Right lobe of liver (tissue), 6 donors: ENCODE measurements around the gene RDM1. TPM values are rescaled to one million over a fixed set of nuclear protein-coding genes. Genes with fewer than 3 reads are reported as not detected.
A peak's percentile ranks its signal among the peaks of the same experiment; 100 is the strongest.

ENCODE experiments used
- ATAC-seq, 4 donors: fragments of 200-7000 bp; cut with Tn5 transposase; one replicate each; pipeline ENCODE4 v1.9.1; 2020; ENCODE audit warnings: mild to moderate bottlenecking in 4 of 4, moderate library complexity in 4 of 4
- DNase-seq, 3 donors: peaks; one replicate each; pipeline ENCODE4 v3.0.0-alpha.2; 2020
- H3K27ac ChIP-seq, 3 donors: fragments of 200-600 bp; one replicate each; pipeline ENCODE4 v1.8.0; 2022
- H3K27me3 ChIP-seq, 2 donors: fragments of 200-600 bp; one replicate each; pipeline ENCODE4 v1.8.0; 2022
- H3K36me3 ChIP-seq, 4 donors: fragments of 200-600 bp; sonication (generic) in 1 of 4; one replicate each; pipeline versions ENCODE4 v1.5.1 to v1.8.0; 2017 to 2022; ENCODE audit warnings: control low read depth in 1 of 4
- H3K4me1 ChIP-seq, 4 donors: fragments of 200-600 bp; sonication (generic) in 1 of 4; one replicate each; pipeline versions ENCODE4 v1.5.1 to v1.8.0; 2017 to 2022; ENCODE audit warnings: control low read depth in 1 of 4
- H3K4me3 ChIP-seq, 3 donors: fragments of 200-600 bp; one replicate each; pipeline ENCODE4 v1.8.0; 2022
- H3K9me3 ChIP-seq, 4 donors: fragments of 200-600 bp; sonication (generic) in 1 of 4; one replicate each; pipeline versions ENCODE4 v1.5.1 to v1.8.0; 2017 to 2022; ENCODE audit warnings: control low read depth in 1 of 4
- CTCF ChIP-seq, 4 donors: fragments of 200-600 bp in 3 of 4; fragments of 450-650 bp in 1 of 4; IDR thresholded peaks; one replicate each; pipeline versions ENCODE4 v1.5.1 to v1.8.0; 2016 to 2022; ENCODE audit warnings: antibody characterized with exemption in 4 of 4, mild to moderate bottlenecking in 2 of 4
- POLR2A ChIP-seq: fragments of 450-650 bp; IDR thresholded peaks from one replicate; pipeline ENCODE4 v1.6.1; 2017; ENCODE audit warnings: antibody characterized with exemption, mild to moderate bottlenecking
- WGBS: methylation state at CpG from one replicate; pipeline ENCODE4 v1.1.6; 2018; ENCODE audit warnings: low coverage, low lambda C conversion rate; ENCODE audit not compliant: insufficient coverage; ENCODE audit errors: missing lambda C conversion rate; 5-methylcytosine and 5-hydroxymethylcytosine counted together
- intact Hi-C, 2 donors: fragments of 100-400 bp; cut with DNase I; formaldehyde crosslinking; loops; one replicate each; pipeline versions ENCODE4 v1.11.2 to v1.14.1; 2022
- total RNA-seq, 6 experiments: library from RNA; depleted of rRNA in 2 of 6; stranded (reverse); fragments of >200 nt in 2 of 6; fragmentation: NEBNext Ultra II Directional in 3 of 6; extraction: Animal tissue kit (Norgen Biotek cat#: 25700) in 3 of 6; gene quantifications; one replicate each; pipeline versions ENCODE4 v1.1.0 to v1.2.4, GENCODE V29; 2016 to 2023
- donor health status: DM: no; HTN: yes; CAD: no.
- donor health status: DM: no; HTN: no; CAD: no.
- donor health status: DM: no; HTN: no; CAD: no.
- donor health status: DM: no; HTN: yes; CAD: no.
- donor health status: DM: no; HTN: yes; CAD: no.

The RDM1 gene
- total RNA-seq, 6 experiments from 2014 or later = not detected

GRCh38 chr17:35895636-35896587, 34.7 kb downstream of the RDM1 start:
- TF ChIP-seq CTCF (IDR thresholded peaks at IDR 0.05) = no peak
- TF ChIP-seq POLR2A = no peak
- no peaks in the 10 kb centered on the region for H3K27me3 ChIP-seq
- intact Hi-C loops = no loop called here
- peak in 3 of 4 donors; percentile 20 to 40 (median 32) for ATAC-seq
- 61% methylated on average over 14 of the region's 14 CpGs for WGBS
- no peak for DNase-seq
- H3K9me3 ChIP-seq = no peaks in the 10 kb centered on the region
- no peak overlapping the region for H3K27ac ChIP-seq
- no peaks in the 10 kb centered on the region for H3K36me3 ChIP-seq
- no peak overlapping the region for H3K4me3 ChIP-seq
- peaks cover 0 to 7% (median 0%) of the 10 kb centered on the region in 4 donors for H3K4me1 ChIP-seq

- Histone ChIP-seq H3K36me3 (no peaks in the 10 kb centered on the region), H3K27ac (no peak overlapping the region), H3K4me1 (peaks cover 0 to 13% (median 0%) of the 10 kb centered on the region in 4 donors), H3K27me3 (no peaks in the 10 kb centered on the region), H3K4me3 (no peak overlapping the region), H3K9me3 (no peaks in the 10 kb centered on the region)
- DNase-seq (no peak), ATAC-seq (no peak)
- TF ChIP-seq CTCF (IDR thresholded peaks at IDR 0.05) = no peak
- no peak for TF ChIP-seq POLR2A
- intact Hi-C loops = no loop called here
- WGBS = 94% methylated on average over 6 of the region's 7 CpGs
Observed at GRCh38 chr17:35894206-35894605, 36.4 kb downstream of the RDM1 start.

GRCh38 chr17:35893751-35894150, 36.8 kb downstream of the RDM1 start:
- H3K27ac ChIP-seq = no peak overlapping the region
- H3K4me3 ChIP-seq = no peak overlapping the region
- no peaks in the 10 kb centered on the region for H3K27me3 ChIP-seq
- H3K9me3 ChIP-seq = no peaks in the 10 kb centered on the region
- 80% methylated on average over 2 of the region's 4 CpGs for WGBS
- H3K4me1 ChIP-seq = peaks cover 0 to 10% (median 0%) of the 10 kb centered on the region in 4 donors
- TF ChIP-seq CTCF (IDR thresholded peaks at IDR 0.05) (no peak), POLR2A (no peak)
- no peak for DNase-seq
- no peaks in the 10 kb centered on the region for H3K36me3 ChIP-seq
- no peak for ATAC-seq
- intact Hi-C loops = no loop called here

GRCh38 chr17:35892091-35893035, 38.2 kb downstream of the RDM1 start:
- WGBS = 27% methylated on average over 5 of the region's 6 CpGs
- H3K9me3 ChIP-seq = no peaks in the 10 kb centered on the region
- DNase-seq = no peak
- no peak overlapping the region for H3K27ac ChIP-seq
- no peak overlapping the region for H3K4me3 ChIP-seq
- no peaks in the 10 kb centered on the region for H3K27me3 ChIP-seq
- peaks cover 0 to 6% (median 0%) of the 10 kb centered on the region in 4 donors for H3K4me1 ChIP-seq
- intact Hi-C loops = no loop called here
- no peak for TF ChIP-seq CTCF (IDR thresholded peaks at IDR 0.05)
- TF ChIP-seq POLR2A = no peak
- no peaks in the 10 kb centered on the region for H3K36me3 ChIP-seq
- ATAC-seq = no peak
